Measurements from ENCODE around the gene EIF3CL.
"Not testable (repeated sequence)": the region's sequence is repeated elsewhere in the genome, so short reads cannot be mapped to it uniquely, and the experiment has no call there.

The EIF3CL gene, protein sequence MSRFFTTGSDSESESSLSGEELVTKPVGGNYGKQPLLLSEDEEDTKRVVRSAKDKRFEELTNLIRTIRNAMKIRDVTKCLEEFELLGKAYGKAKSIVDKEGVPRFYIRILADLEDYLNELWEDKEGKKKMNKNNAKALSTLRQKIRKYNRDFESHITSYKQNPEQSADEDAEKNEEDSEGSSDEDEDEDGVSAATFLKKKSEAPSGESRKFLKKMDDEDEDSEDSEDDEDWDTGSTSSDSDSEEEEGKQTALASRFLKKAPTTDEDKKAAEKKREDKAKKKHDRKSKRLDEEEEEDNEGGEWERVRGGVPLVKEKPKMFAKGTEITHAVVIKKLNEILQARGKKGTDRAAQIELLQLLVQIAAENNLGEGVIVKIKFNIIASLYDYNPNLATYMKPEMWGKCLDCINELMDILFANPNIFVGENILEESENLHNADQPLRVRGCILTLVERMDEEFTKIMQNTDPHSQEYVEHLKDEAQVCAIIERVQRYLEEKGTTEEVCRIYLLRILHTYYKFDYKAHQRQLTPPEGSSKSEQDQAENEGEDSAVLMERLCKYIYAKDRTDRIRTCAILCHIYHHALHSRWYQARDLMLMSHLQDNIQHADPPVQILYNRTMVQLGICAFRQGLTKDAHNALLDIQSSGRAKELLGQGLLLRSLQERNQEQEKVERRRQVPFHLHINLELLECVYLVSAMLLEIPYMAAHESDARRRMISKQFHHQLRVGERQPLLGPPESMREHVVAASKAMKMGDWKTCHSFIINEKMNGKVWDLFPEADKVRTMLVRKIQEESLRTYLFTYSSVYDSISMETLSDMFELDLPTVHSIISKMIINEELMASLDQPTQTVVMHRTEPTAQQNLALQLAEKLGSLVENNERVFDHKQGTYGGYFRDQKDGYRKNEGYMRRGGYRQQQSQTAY

DNA sequence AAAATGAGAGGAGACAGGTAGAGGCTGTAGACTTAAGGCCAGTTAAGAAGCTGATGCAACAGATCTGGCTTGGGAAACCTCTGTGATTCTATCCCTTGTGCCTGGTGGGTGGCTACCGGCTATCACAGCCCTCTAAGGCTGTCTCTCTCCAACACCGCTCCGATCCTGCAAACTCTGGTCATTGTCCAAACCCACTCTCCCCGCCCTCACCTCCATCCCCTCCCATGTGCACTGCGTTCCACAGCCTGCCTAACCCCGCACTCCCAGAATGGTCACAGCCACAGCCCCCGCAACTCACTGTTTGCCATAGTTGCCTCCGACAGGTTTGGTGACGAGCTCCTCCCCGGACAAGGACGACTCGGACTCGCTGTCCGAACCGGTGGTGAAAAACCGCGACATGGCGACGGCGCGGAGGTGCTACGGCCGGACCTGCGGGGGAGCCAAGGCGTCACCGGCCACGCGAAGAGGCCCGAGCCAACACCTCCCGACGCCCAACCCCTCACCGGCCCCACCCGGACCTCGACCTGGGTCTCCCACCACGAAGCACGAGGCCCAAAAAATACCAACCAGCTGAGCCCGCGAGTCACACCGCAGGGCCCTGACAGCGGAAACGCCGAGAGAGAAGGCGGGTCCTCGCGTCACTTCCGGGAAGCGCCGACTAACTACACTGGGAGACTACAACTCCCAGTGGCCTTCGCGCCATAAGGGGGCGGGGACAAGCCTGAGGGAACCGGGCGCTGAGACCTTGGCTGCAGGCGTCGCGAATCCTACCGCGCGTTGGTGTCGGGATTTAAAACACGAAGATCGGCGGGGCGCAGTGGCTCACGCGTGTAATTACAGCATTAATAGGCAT is at the start of gene EIF3CL:
EIF3CL (minus strand) TSS at position 622 of the 853 bp plus-strand sequence; CDS start at position 399, 223 bp downstream.
- not testable (repeated sequence) for DNase-seq (ENCODE audit: low spot score)

DNA sequence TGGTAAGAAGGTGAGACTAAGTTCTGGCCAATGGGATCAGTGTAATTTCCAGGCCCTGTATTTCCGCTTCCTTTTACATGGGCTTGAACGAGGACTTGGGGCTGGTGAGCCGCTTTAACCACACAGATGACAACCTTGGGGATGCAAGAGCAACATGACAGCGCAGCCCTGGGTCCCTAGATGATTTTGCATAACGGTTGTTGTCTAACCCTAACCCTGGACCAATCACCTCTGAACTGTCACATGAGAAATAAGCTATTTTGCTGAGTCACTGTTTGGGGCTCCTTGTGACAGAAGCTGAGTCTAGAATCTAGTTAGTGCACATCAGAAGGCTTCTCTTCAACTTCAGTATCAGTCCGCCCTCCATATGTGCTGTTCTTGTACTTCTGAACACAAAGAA is 43.4 kb upstream of the EIF3CL start:
- DNase-seq (ENCODE audit: low spot score): not testable (repeated sequence)

DNA sequence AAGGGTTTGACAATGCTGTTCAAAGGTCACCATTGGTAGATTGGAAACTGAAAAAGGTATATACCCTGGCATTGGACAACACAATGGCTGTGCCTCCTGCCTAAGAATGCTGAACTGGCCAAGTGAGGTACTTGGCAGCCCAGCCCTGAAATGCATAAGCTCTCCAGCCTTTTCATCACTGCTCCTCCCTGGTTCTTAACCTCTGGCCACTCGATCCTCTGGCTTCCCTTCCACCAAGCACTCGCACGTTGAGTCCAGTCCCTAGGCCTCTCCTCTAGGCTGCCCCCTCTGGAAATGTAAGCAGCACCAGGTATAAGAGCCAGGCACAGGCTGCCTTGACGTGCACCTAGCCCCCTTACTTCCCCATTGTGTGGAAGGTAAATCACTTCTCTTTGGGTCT is 42.7 kb upstream of the EIF3CL start:
- DNase-seq (ENCODE audit: low spot score): not testable (repeated sequence)

DNA sequence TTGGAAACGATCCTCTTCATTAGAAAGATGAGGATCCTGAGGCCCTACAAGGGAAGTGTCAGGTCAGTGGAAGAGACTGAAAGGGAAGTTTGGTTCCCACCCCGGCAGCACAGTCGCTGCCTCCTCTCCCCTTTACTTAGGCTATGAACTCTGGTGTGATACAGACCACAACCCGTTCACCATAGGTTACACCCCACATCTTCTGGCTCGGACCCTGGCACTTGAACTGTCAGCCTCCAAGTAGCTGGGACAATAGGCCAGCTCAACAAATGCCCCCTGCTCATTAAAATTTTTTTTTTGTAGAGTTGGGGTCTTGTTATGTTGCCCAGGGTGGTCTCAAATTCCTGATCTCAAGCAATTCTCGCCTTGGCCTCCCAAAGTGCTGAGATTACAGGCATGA is 40.3 kb upstream of the EIF3CL start:
- DNase-seq (ENCODE audit: low spot score): not testable (repeated sequence)

DNA sequence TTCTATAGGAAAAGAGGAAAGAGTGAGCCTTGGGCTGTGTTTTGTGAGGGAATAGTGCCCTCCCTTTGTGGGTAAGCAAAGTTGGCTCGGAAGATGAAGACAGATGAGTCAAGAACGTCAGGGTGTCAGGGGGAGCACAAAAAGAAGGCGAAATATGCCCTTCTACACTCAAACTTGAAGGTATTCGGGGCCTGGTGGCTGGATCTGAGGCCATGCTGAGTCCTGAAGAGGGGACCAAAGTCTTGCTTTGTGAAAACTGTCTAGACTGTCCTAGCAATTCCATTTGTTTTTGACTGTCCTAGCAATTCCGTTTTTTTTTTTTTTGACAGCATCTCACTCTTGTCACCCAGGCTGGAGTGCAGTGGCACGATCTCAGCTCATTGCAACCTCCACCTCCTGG is 35.3 kb upstream of the EIF3CL start:
- not testable (repeated sequence) for DNase-seq (ENCODE audit: low spot score)

DNA sequence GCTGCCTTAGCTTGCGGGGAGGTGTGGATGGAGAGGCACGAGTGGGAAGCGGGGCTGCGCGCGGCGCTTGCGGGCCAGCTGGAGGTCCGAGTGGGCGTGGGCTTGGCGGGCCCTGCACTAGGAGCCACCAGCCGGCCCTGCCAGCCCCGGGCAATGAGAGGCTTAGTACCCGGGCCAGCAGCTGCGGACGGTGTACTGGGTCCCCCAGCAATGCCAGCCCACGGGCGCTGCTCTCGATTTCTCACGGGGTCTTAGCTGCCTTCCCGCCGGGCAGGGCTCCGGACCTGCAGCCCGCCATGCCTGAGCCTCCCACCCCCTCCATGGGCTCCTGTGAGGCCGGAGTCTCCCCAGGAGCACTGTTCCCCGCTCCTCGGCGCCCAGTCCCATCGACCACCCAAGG is 31.7 kb upstream of the EIF3CL start:
- DNase-seq (ENCODE audit: low spot score): not testable (repeated sequence)

DNA sequence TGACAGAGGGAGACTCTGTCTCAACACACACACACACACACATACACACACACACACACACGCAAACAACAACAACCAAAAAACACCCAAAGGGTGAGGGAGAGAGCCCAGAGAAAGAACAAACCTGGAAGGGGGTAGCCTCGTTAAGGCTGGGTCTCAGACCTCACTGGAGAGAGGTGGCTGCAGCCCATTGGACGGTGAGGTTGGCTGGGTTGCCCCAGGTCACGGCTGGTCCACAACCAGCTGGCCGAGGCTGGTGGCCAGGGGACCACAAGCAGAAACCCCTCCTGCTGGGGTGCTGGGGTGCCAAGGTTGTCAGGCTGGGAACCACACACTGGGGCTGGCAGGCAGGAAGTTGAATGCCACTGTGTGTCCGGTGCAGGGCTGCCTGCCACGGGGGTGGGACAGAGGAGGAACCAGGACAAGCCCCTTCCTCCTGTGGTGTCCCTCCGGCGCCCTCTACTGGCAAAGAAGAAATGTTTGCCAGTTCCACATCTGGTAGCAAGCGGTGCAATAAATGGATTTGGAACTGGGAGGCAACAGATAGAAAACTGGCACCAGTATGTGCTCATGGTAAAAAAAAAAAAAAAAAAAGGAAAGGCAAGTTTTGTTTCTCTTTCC is 22.5 kb upstream of the EIF3CL start:
- DNase-seq (ENCODE audit: low spot score): not testable (repeated sequence)

DNA sequence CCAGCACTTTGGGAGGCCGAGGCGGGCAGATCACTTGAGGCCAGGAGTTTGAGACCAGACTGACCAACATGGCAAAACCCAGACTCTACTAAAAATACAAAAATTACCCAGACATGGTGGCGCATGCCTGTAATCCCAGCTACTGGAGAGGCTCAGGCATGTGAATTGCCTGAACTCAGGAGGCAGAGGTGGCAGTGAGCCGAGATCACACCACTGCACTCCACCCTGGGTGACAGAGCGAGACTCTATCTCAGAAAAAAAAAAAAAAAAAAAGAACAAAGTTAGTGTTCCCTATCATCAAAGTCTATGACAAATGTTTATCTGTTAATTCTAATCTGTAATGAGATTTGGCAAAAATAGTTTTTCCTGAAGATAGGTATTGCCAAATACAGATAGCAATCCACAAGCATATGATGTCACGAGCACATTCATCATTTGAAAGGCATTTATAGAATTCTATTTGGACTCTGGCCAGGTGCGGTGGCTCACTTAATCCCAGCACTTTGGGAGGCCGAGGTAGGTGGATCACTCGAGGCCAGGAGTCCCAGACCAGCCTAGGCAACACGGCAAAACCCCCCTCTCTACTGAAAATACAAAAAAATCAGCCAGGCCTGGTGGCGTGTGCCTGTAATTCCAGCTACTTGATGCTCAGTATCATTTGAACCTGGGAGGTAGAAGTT is 17.6 kb upstream of the EIF3CL start:
- not testable (repeated sequence) for DNase-seq (ENCODE audit: low spot score)

DNA sequence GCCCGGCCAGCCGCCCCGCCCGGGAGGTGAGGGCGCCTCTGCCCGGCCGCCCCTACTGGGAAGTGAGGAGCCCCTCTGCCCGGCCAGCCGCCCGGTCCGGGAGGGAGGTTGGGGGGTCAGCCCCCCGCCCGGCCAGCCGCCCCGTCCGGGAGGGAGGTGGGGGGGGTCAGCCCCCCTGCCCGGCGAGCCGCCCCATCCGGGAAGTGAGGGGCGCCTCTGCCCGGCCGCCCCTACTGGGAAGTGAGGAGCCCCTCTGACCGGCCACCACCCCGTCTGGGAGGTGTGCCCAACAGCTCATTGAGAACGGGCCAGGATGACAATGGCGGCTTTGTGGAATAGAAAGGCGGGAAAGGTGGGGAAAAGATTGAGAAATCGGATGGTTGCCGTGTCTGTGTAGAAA is 13.4 kb upstream of the EIF3CL start:
- not testable (repeated sequence) for DNase-seq (ENCODE audit: low spot score)

DNA sequence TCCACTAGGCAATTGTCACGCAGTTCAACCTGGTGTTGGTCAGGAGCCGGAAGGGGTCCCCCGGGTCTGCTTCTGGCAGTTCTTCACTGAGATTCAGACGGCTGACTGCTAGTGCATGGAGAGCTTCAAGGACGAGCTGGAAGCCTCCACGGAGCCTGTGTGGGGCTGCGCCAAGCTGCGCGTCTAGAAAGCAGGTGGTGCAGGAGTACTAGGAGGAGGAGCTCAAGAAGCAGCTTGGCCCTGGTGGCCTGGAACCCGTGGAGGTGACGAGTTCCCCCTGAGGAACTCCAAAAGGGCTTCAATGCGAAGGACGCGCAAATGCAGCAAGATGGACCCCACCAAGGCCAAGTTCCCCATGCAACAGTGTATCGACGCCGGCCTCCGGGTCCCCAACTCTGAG is 10.9 kb upstream of the EIF3CL start:
- DNase-seq (ENCODE audit: low spot score): peak; percentile 1

DNA sequence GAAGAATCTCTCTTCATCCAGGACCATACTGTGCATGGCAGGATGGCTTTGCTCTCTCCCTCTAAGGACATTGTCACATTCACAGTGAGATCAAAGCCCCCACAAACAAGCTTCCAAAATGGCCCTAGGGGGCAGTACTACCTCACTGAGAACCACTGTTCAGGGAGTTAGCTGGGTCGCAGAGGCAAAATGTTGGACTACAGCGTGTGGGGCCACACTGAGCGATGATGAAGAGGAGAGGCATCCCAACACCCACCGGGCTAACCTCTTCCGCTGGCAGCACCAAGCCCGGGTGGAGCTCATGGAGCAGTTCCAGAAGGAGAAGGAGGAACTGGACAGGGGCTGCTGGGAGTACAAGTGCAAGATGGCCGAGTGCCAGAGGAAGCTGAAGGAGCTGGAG is 9.9 kb upstream of the EIF3CL start:
- DNase-seq (ENCODE audit: low spot score): not testable (repeated sequence)

DNA sequence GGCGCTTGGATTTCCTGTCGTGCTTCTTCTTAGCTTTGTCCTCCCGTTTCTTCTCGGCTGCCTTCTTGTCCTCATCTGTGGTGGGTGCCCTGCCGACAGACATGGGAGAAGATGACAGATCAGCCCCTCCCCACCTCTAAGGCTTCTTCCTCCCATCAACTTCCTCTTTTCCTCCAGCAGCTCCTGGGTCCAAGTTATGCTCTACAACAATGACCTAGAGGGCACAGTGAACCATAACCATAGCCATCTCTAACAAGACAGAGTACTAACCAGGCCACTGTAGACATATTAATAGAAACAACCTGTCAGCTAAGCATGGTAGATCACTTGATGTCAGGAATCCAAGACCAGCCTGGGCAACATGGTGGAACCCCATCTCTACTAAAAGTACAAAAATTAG is 11.6 kb downstream of the EIF3CL start:
- DNase-seq (ENCODE audit: low spot score): not testable (repeated sequence)

DNA sequence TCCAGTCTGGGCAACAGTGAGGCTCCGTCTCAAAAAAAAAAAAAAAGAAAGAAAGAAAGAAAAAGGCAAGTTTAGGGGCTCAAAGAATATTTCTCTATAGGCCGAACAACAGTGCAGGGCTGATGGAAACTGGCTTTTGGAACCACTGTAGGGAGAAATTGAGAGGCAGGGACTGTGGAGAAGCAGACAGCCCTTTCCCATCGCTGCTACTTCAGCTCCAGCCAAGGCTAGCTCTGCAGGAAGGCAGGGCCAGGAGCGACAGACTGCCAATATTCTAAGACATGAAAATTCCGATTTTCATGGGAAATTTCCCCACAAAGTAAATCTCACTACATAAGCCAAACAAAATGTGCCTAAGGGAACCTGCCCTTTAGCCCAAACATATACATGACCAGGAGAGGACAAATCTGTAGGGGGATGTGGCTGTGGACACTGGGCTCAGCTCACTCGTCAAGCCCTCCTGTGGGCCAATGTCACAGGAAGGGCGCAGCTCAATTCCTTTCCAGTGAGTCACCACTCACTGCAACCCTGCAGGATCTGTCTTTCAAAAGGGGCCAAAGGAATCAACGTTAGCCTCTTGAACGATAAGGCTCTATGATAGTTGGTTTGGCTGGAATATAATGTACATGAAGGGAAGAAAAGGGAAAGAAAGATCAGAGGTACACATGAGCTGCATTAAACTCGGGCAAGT is 21.3 kb downstream of the EIF3CL start:
- not testable (repeated sequence) for DNase-seq (ENCODE audit: low spot score)

DNA sequence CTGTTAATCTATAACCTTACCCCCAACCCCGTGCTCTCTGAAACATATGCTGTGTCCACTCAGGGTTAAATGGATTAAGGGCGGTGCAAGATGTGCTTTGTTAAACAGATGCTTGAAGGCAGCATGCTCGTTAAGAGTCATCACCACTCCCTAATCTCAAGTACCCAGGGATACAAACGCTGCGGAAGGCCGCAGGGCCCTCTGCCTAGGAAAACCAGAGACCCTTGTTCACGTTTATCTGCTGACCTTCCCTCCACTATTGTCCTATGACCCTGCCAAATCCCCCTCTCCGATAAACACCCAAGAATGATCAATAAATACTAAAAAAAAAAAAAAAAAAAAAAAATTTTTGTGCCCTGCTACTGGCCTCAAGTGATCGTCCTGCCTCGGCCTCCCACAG is 25.8 kb downstream of the EIF3CL start:
- not testable (repeated sequence) for DNase-seq (ENCODE audit: low spot score)

DNA sequence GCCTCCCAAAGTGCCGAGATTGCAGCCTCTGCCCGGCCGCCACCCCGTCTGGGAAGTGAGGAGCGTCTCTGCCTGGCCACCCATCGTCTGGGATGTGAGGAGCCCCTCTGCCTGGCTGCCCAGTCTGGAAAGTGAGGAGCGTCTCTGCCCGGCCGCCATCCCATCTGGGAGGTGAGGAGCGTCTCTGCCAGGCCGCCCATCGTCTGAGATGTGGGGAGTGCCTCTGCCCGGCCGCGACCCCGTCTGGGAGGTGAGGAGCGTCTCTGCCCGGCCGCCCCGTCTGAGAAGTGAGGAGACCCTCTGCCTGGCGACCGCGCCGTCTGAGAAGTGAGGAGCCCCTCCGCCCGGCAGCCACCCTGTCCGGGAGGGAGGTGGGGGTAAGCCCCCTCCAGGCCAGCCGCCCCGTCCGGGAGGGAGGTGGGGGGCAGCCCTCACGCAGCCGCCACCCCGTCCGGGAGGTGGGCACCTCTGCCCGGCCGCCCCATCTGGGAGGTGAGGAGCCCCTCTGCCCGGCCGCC is 26.5 kb downstream of the EIF3CL start:
- DNase-seq (ENCODE audit: low spot score): not testable (repeated sequence)

DNA sequence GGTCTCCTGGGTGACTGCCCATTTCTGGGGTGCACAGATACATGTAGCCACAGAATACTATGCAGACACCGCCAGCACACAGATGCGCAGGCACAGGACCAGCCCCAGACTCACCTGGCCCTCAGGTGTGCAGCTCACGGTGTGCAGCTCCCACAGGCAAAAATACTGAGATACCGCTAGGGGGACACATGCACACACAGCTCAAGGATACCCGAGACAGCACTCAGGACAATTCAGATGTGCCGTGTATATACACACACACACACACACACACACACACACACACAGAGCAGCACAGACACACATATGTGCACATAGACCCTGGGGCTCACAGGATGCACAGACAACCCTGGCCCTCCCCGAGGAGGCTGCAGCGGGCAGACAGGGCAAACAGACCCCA is 28.5 kb downstream of the EIF3CL start:
- DNase-seq (ENCODE audit: low spot score): not testable (repeated sequence)

DNA sequence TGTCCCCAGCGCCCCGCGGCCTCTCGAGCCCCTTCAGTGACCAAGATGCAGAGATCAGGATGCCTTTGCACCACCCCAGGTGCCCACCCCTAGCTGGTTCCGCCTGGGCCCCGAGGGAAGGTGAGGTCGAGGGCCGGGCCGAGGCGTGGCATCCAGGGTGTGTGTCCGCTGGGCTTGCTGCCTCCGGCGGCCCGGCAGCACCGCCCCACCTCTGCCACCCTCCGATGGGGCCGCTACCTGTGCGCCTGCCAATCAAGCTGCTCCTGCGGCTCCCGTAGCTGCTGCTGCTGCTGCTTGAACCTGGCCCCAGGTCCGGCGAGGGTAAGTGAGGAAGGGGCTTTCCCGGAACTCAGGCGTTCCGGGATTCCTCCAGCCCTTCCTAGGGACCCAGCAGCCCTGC is 29.4 kb downstream of the EIF3CL start:
- DNase-seq (ENCODE audit: low spot score): not testable (repeated sequence)

DNA sequence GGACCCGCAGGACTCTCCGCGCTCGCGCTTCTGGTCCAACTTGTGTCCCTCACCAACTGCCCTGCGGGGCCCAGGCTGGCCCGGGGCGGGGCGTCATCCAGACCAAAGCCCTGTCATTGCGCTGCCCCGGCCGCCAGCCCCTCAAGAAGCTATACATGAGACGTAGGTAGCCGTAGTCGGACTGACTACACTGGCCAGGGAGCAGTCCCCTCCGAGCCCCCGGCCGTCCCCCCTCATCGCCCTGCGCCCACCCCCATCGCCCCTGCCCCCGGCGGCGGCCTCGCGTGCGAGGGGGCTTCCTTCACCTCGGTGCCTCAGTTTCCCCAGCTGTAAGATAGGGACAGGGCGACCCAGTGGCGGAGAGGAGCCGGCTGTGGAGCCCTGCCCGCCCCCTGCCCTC is 35.7 kb downstream of the EIF3CL start:
- not testable (repeated sequence) for DNase-seq (ENCODE audit: low spot score)

DNA sequence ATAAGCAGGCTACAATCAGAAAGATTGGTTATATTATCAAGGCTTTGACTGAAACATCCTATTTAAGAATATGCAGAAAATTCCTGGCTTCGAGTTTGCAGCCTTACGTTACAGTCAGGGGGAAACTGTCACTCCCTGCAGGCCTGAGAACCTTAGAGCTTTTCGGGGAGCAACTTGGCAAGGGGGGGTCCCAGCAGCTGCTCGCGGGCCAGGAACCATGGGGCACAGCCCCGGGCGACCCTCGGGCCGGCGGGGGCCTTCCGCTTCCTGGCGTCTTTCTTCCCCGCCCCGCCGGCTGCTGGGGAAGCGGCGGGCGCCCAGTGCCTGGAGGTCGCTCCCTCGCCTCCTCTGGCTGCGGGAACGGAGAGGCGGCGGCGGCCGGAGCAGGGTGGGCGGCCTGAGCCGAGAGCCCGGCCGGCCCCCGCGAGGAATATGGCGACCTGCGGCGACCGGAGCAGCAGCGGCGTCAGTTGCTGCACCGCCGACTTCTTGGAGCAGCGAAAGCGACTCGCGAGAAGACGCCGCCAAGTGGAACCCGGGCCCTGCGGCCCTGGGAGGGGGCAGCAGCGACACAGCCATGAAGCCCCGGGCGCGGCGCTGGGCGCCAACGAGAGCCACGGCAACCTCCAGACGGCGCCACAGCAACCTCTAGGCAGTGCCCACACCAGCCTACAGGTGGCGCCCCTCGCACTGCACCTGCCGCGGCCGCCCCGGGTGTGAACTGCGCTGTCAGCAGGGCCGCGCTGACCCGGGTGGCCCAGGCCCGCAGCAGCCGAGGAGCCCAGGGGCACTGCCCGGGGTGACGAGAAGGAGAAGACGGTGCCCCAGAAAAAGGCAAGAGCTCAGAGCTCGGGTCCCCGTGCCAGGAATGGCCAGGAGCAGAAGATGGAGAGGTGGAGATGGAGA is 39.1 kb downstream of the EIF3CL start:
- DNase-seq (ENCODE audit: low spot score): not testable (repeated sequence)
